HepG2 (cell line): ENCODE measurements around the gene CSF3R. TPM values are rescaled to one million over a fixed set of nuclear protein-coding genes. Genes with fewer than 3 reads are reported as not detected.

Source experiments
- ADNP ChIP-seq: sonication (generic); formaldehyde crosslinking; IDR thresholded peaks from 2 replicates; pipeline ENCODE4 v1.4.0; 2020; ENCODE audit warnings: missing genetic modification reagents
- AGO2 ChIP-seq: fragments of 200-400 bp; formaldehyde crosslinking; optimal IDR thresholded peaks from 2 replicates; pipeline ENCODE3; 2017; ENCODE audit warnings: mild to moderate bottlenecking, low read depth, low read length, moderate library complexity
- AHR ChIP-seq: IDR thresholded peaks from 2 replicates; pipeline ENCODE4 v1.6.1; 2018; ENCODE audit warnings: missing genetic modification reagents, missing compliant biosample characterization
- CEBPB ChIP-seq: IDR thresholded peaks from 2 replicates; pipeline ENCODE4 v1.6.1; 2011; ENCODE audit warnings: low read depth, low read length, improper control_type of control experiment, borderline replicate concordance
- CENPT ChIP-seq: sonication (generic); formaldehyde crosslinking; IDR thresholded peaks from 2 replicates; pipeline ENCODE4 v1.8.0; 2022; ENCODE audit warnings: low read depth, mild to moderate bottlenecking, moderate library complexity, missing genetic modification reagents
- DR1 ChIP-seq: sonication (generic); formaldehyde crosslinking; IDR thresholded peaks from 2 replicates; pipeline ENCODE4 v1.8.0; 2021; ENCODE audit warnings: mild to moderate bottlenecking, missing genetic modification reagents, inconsistent platforms
- FOXJ3 ChIP-seq: sonication (generic); formaldehyde crosslinking; IDR thresholded peaks from 2 replicates; pipeline ENCODE4 v1.4.0; 2020; ENCODE audit warnings: missing genetic modification reagents, mild to moderate bottlenecking, borderline replicate concordance
- HDAC1 ChIP-seq: sonication (generic); formaldehyde crosslinking; IDR thresholded peaks from 2 replicates; pipeline ENCODE4 v1.5.1; 2020; ENCODE audit warnings: mild to moderate bottlenecking, missing genetic modification reagents
- KMT2B ChIP-seq: IDR thresholded peaks from 2 replicates; pipeline ENCODE4 v1.6.1; 2016; ENCODE audit warnings: missing genetic modification reagents, missing compliant biosample characterization
- MAX ChIP-seq: IDR thresholded peaks from 2 replicates; pipeline ENCODE4 v1.6.1; 2012; ENCODE audit warnings: inconsistent platforms
- RFX1 ChIP-seq: fragments of 450-650 bp; IDR thresholded peaks from 2 replicates; pipeline ENCODE4 v1.6.1; 2017
- ZIK1 ChIP-seq: sonication (generic); formaldehyde crosslinking; IDR thresholded peaks from 2 replicates; pipeline ENCODE4 v1.5.0; 2020; ENCODE audit warnings: mild to moderate bottlenecking, low read depth, missing genetic modification reagents, borderline replicate concordance
- ZNF274 ChIP-seq: sonication (generic); formaldehyde crosslinking; IDR thresholded peaks from 2 replicates; pipeline ENCODE4 v1.5.1; 2020; ENCODE audit warnings: mild to moderate bottlenecking, missing genetic modification reagents
- ZNF326 ChIP-seq: sonication (generic); formaldehyde crosslinking; IDR thresholded peaks from 2 replicates; pipeline ENCODE4 v1.4.0; 2020; ENCODE audit warnings: missing genetic modification reagents, borderline replicate concordance
- ZNF501 ChIP-seq: sonication (generic); formaldehyde crosslinking; IDR thresholded peaks from 2 replicates; pipeline ENCODE4 v1.5.1; 2020; ENCODE audit warnings: mild to moderate bottlenecking, moderate library complexity, missing genetic modification reagents
- ZNF510 ChIP-seq: sonication (generic); formaldehyde crosslinking; IDR thresholded peaks from 2 replicates; pipeline ENCODE4 v1.4.0; 2020; ENCODE audit warnings: low read depth, mild to moderate bottlenecking, missing genetic modification reagents
- ZNF746 ChIP-seq: sonication (generic); formaldehyde crosslinking; IDR thresholded peaks from 2 replicates; pipeline ENCODE4 v1.8.0; 2022; ENCODE audit warnings: mild to moderate bottlenecking, missing genetic modification reagents
- ZNF768 ChIP-seq: sonication (generic); formaldehyde crosslinking; IDR thresholded peaks from 2 replicates; pipeline ENCODE4 v1.4.0; 2020; ENCODE audit warnings: missing genetic modification reagents
- ZNF777 ChIP-seq: sonication (generic); formaldehyde crosslinking; IDR thresholded peaks from 2 replicates; pipeline ENCODE4 v1.4.0; 2020; ENCODE audit warnings: missing genetic modification reagents
- polyA plus RNA-seq, 8 experiments: library from polyadenylated mRNA; depleted of rRNA in 3 of 8; stranded (reverse) in 7 of 8; unstranded in 1 of 8; fragments of >200 nt; fragmentation: Illumina TruSeq in 4 of 8; extraction: Trizol in 4 of 8; gene quantifications; 2 replicates each; pipeline versions ENCODE4 v1.2.1 to v1.2.3, GENCODE V29; 2011 to 2016; ENCODE audit warnings: low read depth in 4 of 8, missing spikeins in 1 of 8, mixed read lengths in 1 of 8; ENCODE audit not compliant: insufficient read depth in 1 of 8
- total RNA-seq, 5 experiments: library from RNA; depleted of rRNA; stranded (reverse); fragments of >200 nt; fragmentation: Illumina TruSeq; extraction: Trizol; gene quantifications; 2 replicates each; pipeline ENCODE4 v1.2.3, GENCODE V29; 2016; ENCODE audit warnings: low read depth in 1 of 5
- TF ChIP-seq, protein P1 (sequence below): sonication (generic); formaldehyde crosslinking; conservative IDR thresholded peaks from 2 replicates; pipeline ENCODE4 v1.4.0; 2020; ENCODE audit warnings: missing genetic modification reagents
- TF ChIP-seq, protein P2 (sequence below): IDR thresholded peaks from 2 replicates; pipeline ENCODE4 v1.6.1; 2016; ENCODE audit warnings: missing genetic modification reagents, missing compliant biosample characterization
- TF ChIP-seq, protein P3 (sequence below): sonication (generic); formaldehyde crosslinking; IDR thresholded peaks from 2 replicates; pipeline ENCODE4 v1.4.0; 2020; ENCODE audit warnings: missing genetic modification reagents
- TF ChIP-seq, protein P4 (sequence below): sonication (generic); formaldehyde crosslinking; IDR thresholded peaks from 2 replicates; pipeline ENCODE4 v1.5.0; 2020; ENCODE audit warnings: mild to moderate bottlenecking, low read depth, missing genetic modification reagents, borderline replicate concordance

CSF3R gene
- total and polyA plus RNA-seq, 2 of the 13 experiments (the other 11 are each of a cell fraction or from before 2014, with no cell fraction given): 11.9 to 28.8 TPM

DNA sequence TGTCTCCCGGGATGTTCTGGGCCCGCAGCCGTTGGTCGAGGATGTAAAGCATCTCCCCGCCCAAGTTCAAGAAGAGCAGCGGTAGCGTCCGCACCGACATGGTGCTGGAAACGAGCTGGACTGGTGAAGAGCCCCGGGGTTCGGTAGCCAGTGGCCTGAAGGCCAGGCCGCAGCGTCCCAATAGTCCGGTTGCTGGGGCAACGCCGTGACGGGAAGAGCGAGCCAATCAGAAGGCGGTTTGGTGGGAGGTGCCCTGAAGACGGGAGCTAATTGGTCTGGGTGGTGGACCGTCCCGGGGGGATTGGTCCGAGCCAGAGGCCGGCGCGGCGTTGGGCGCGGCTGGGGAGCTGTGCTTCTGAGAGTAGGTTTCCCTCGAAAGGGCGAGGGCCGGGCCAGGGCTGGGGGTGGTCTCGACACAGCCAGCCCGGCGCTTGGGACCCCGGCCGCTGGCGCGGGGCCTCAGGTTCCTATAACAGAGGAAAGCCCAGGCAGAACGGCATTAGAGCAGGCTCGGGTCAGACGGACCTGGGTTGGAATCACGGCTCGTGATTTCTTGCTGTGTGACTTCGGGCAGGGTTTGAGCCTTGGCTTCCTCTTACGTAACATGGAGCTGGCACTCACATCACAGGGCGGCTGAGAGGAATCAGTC is 32.3 kb downstream of the CSF3R start, which contains the start of gene OSCP1 (continued):
- TF ChIP-seq, protein P1, sequence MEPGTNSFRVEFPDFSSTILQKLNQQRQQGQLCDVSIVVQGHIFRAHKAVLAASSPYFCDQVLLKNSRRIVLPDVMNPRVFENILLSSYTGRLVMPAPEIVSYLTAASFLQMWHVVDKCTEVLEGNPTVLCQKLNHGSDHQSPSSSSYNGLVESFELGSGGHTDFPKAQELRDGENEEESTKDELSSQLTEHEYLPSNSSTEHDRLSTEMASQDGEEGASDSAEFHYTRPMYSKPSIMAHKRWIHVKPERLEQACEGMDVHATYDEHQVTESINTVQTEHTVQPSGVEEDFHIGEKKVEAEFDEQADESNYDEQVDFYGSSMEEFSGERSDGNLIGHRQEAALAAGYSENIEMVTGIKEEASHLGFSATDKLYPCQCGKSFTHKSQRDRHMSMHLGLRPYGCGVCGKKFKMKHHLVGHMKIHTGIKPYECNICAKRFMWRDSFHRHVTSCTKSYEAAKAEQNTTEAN (CRISPR knock-in tag): peak; percentile 78; the same call in 1 of the 2 replicates
- TF ChIP-seq KMT2B (CRISPR knock-in tag): 0 out of 2 replicates have a peak, but pooled peaks have one; percentile 55
- TF ChIP-seq DR1 (CRISPR knock-in tag): peak; percentile 48; the same call in 1 of the 2 replicates
- TF ChIP-seq, protein P2, sequence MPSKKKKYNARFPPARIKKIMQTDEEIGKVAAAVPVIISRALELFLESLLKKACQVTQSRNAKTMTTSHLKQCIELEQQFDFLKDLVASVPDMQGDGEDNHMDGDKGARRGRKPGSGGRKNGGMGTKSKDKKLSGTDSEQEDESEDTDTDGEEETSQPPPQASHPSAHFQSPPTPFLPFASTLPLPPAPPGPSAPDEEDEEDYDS (CRISPR knock-in tag): no peak
- peak; percentile 53; the same call in 1 of the 2 replicates for TF ChIP-seq ZNF777 (CRISPR knock-in tag)
- peak; percentile 92 for TF ChIP-seq RFX1
- TF ChIP-seq, protein P3, sequence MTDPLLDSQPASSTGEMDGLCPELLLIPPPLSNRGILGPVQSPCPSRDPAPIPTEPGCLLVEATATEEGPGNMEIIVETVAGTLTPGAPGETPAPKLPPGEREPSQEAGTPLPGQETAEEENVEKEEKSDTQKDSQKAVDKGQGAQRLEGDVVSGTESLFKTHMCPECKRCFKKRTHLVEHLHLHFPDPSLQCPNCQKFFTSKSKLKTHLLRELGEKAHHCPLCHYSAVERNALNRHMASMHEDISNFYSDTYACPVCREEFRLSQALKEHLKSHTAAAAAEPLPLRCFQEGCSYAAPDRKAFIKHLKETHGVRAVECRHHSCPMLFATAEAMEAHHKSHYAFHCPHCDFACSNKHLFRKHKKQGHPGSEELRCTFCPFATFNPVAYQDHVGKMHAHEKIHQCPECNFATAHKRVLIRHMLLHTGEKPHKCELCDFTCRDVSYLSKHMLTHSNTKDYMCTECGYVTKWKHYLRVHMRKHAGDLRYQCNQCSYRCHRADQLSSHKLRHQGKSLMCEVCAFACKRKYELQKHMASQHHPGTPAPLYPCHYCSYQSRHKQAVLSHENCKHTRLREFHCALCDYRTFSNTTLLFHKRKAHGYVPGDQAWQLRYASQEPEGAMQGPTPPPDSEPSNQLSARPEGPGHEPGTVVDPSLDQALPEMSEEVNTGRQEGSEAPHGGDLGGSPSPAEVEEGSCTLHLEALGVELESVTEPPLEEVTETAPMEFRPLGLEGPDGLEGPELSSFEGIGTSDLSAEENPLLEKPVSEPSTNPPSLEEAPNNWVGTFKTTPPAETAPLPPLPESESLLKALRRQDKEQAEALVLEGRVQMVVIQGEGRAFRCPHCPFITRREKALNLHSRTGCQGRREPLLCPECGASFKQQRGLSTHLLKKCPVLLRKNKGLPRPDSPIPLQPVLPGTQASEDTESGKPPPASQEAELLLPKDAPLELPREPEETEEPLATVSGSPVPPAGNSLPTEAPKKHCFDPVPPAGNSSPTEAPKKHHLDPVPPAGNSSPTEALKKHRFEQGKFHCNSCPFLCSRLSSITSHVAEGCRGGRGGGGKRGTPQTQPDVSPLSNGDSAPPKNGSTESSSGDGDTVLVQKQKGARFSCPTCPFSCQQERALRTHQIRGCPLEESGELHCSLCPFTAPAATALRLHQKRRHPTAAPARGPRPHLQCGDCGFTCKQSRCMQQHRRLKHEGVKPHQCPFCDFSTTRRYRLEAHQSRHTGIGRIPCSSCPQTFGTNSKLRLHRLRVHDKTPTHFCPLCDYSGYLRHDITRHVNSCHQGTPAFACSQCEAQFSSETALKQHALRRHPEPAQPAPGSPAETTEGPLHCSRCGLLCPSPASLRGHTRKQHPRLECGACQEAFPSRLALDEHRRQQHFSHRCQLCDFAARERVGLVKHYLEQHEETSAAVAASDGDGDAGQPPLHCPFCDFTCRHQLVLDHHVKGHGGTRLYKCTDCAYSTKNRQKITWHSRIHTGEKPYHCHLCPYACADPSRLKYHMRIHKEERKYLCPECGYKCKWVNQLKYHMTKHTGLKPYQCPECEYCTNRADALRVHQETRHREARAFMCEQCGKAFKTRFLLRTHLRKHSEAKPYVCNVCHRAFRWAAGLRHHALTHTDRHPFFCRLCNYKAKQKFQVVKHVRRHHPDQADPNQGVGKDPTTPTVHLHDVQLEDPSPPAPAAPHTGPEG (CRISPR knock-in tag): peak; percentile 39; the same call in 1 of the 2 replicates
- peak; percentile 82; the same call in 1 of the 2 replicates for TF ChIP-seq ZNF274 (CRISPR knock-in tag)
- TF ChIP-seq ZNF501 (CRISPR knock-in tag): peak; percentile 73
- no peak for TF ChIP-seq AGO2
- 0 out of 2 replicates have a peak, but pooled peaks have one; percentile 28 for TF ChIP-seq FOXJ3 (CRISPR knock-in tag)
- TF ChIP-seq ZNF326: no peak
- TF ChIP-seq CENPT: 0 out of 2 replicates have a peak, but pooled peaks have one; percentile 69
- TF ChIP-seq ADNP: no peak
- no peak for TF ChIP-seq CEBPB
- peak; percentile 37; the same call in 1 of the 2 replicates for TF ChIP-seq ZNF746
- TF ChIP-seq, protein P4, sequence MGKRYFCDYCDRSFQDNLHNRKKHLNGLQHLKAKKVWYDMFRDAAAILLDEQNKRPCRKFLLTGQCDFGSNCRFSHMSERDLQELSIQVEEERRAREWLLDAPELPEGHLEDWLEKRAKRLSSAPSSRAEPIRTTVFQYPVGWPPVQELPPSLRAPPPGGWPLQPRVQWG (CRISPR knock-in tag): no peak
- TF ChIP-seq ZIK1: 0 out of 2 replicates have a peak, but pooled peaks have one; percentile 53
- peak; percentile 94 for TF ChIP-seq MAX
- peak; percentile 66; the same call in 1 of the 2 replicates for TF ChIP-seq HDAC1 (CRISPR knock-in tag)
- TF ChIP-seq ZNF768 (CRISPR knock-in tag): peak; percentile 62; the same call in 1 of the 2 replicates
- TF ChIP-seq ZNF510 (CRISPR knock-in tag): peak; percentile 25; the same call in 1 of the 2 replicates
- no peak for TF ChIP-seq AHR (CRISPR knock-in tag)
